Measurements from ENCODE around the gene AIPL1.
A peak's percentile ranks its signal among the peaks of the same experiment; 100 is the strongest.

The AIPL1 gene

GRCh38 chr17:6413065-6413464 is 21.9 kb downstream of the AIPL1 start:
- peak; percentile 14 for DNase-seq (ENCODE audit: low spot score)

GRCh38 chr17:6408735-6409134 is 26.2 kb downstream of the AIPL1 start:
- no peak for DNase-seq (ENCODE audit: low spot score)

- no peak for DNase-seq (ENCODE audit: low spot score)
These were observed 26.6 kb downstream of the AIPL1 start for GRCh38 chr17:6408276-6408675.

- DNase-seq (ENCODE audit: low spot score): no peak
These were observed 32.7 kb downstream of the AIPL1 start for GRCh38 chr17:6402258-6402657.

GRCh38 chr17:6398955-6399354 is 36.0 kb downstream of the AIPL1 start:
- no peak for DNase-seq (ENCODE audit: low spot score)

GRCh38 chr17:6394055-6394606 is 40.8 kb downstream of the AIPL1 start:
- no peak for DNase-seq (ENCODE audit: low spot score)

- no peak for DNase-seq (ENCODE audit: low spot score)
These were observed 41.5 kb downstream of the AIPL1 start for GRCh38 chr17:6393351-6393952.

- no peak for DNase-seq (ENCODE audit: low spot score)
These were observed 42.1 kb downstream of the AIPL1 start for GRCh38 chr17:6392609-6393350.

- no peak for DNase-seq (ENCODE audit: low spot score)
These were observed 46.5 kb downstream of the AIPL1 start for GRCh38 chr17:6388416-6388815.

GRCh38 chr17:6387858-6388257 is 47.1 kb downstream of the AIPL1 start:
- DNase-seq (ENCODE audit: low spot score): no peak

GRCh38 chr17:6387442-6387841 is 47.5 kb downstream of the AIPL1 start:
- no peak for DNase-seq (ENCODE audit: low spot score)

- no peak for DNase-seq (ENCODE audit: low spot score)
These were observed 48.8 kb downstream of the AIPL1 start for GRCh38 chr17:6386041-6386630.

- no peak for DNase-seq (ENCODE audit: low spot score)
These were observed 50.4 kb downstream of the AIPL1 start for GRCh38 chr17:6384481-6384880.

- no peak for DNase-seq (ENCODE audit: low spot score)
These were observed 53.1 kb downstream of the AIPL1 start for GRCh38 chr17:6381526-6382465.

- DNase-seq (ENCODE audit: low spot score): no peak
These were observed 53.9 kb downstream of the AIPL1 start for GRCh38 chr17:6380915-6381438.

GRCh38 chr17:6377906-6378305 is 57.0 kb downstream of the AIPL1 start:
- DNase-seq (ENCODE audit: low spot score): no peak

- no peak for DNase-seq (ENCODE audit: low spot score)
These were observed 58.0 kb downstream of the AIPL1 start for GRCh38 chr17:6376931-6377361.

- no peak for DNase-seq (ENCODE audit: low spot score)
These were observed 60.1 kb downstream of the AIPL1 start for GRCh38 chr17:6374761-6375312.

GRCh38 chr17:6374271-6374691 is 60.6 kb downstream of the AIPL1 start:
- no peak for DNase-seq (ENCODE audit: low spot score)

Measured in globus pallidus (tissue), 1 donor.